A549 (cell line): ENCODE measurements around the gene SBF2.

Experiments used
- CTCF ChIP-seq: fragments of >200 bp; sonication (Bioruptor Twin); formaldehyde crosslinking; IDR thresholded peaks from 3 replicates; pipeline ENCODE4 v1.5.1; 2016
- ESRRA ChIP-seq: fragments of 150-350 bp; IDR thresholded peaks from 2 replicates; pipeline ENCODE4 v1.6.1; 2014; ENCODE audit warnings: mild to moderate bottlenecking, low read length, borderline replicate concordance
- HDAC2 ChIP-seq: fragments of 200-600 bp; sonication (generic); IDR thresholded peaks from 2 replicates; pipeline ENCODE4 v1.6.1; 2016
- JUN ChIP-seq, 2 experiments: fragments of >200 bp; sonication (Bioruptor Twin); formaldehyde crosslinking; IDR thresholded peaks; 2 replicates in 1 of 2; 3 replicates in 1 of 2; pipeline ENCODE4 v1.6.1; 2016 to 2017
- JUNB ChIP-seq: fragments of >200 bp; sonication (Bioruptor Twin); formaldehyde crosslinking; IDR thresholded peaks from 2 replicates; pipeline ENCODE4 v1.6.1; 2016
- MAFK ChIP-seq: fragments of 450-650 bp; IDR thresholded peaks from 2 replicates; pipeline ENCODE4 v1.6.1; 2014; ENCODE audit not compliant: partially characterized antibody
- PHF8 ChIP-seq: fragments of 200-600 bp; sonication (generic); IDR thresholded peaks from 2 replicates; pipeline ENCODE4 v1.6.1; 2016; ENCODE audit warnings: low read depth, mild to moderate bottlenecking, antibody characterized with exemption, moderate library complexity, borderline replicate concordance
- POLR2A ChIP-seq: IDR thresholded peaks from 2 replicates; pipeline ENCODE4 v1.6.1; 2012; ENCODE audit warnings: mild to moderate bottlenecking, low read length
- RCOR1 ChIP-seq: fragments of 150-350 bp; IDR thresholded peaks from 2 replicates; pipeline ENCODE4 v1.6.1; 2014; ENCODE audit warnings: antibody characterized with exemption, low read length, low read depth
- USF2 ChIP-seq: fragments of 450-650 bp; IDR thresholded peaks from 2 replicates; pipeline ENCODE4 v1.6.1; 2014; ENCODE audit warnings: antibody characterized with exemption
- ZC3H11A ChIP-seq: fragments of 450-650 bp; IDR thresholded peaks from 2 replicates; pipeline ENCODE4 v1.6.1; 2014; ENCODE audit warnings: antibody characterized with exemption, mild to moderate bottlenecking

- TF ChIP-seq POLR2A, result no peak
- no peak for TF ChIP-seq CTCF
- no peak for TF ChIP-seq JUN (IDR thresholded peaks at IDR 0.05)
- TF ChIP-seq ZC3H11A, result no peak
- no peak for TF ChIP-seq ESRRA
- TF ChIP-seq PHF8, result no peak
- no peak for TF ChIP-seq JUNB
- no peak for TF ChIP-seq MAFK
- TF ChIP-seq HDAC2, result no peak
- TF ChIP-seq USF2, result no peak
- TF ChIP-seq RCOR1, result no peak
Measured at GRCh38 chr11:10302359-10302743, 8.3 kb upstream of the SBF2 start.
